Upper lobe of right lung (tissue), 1 donor: ENCODE results near the gene FURIN. TPM values are rescaled to one million over a fixed set of nuclear protein-coding genes. Genes with fewer than 3 reads are reported as not detected.

Experiments used
- ATAC-seq: fragments of 200-7000 bp; cut with Tn5 transposase; one replicate; pipeline ENCODE4 v1.9.1; 2020; ENCODE audit warnings: mild to moderate bottlenecking, moderate library complexity
- DNase-seq: peaks from one replicate; pipeline ENCODE4 v3.0.0-alpha.2; 2020
- H3K27ac ChIP-seq: fragments of 200-600 bp; one replicate; pipeline ENCODE4 v1.8.0; 2022
- H3K27me3 ChIP-seq: fragments of 200-600 bp; one replicate; pipeline ENCODE4 v1.8.0; 2022; ENCODE audit warnings: mild to moderate bottlenecking
- H3K36me3 ChIP-seq: fragments of 200-600 bp; one replicate; pipeline ENCODE4 v1.8.0; 2022
- H3K4me1 ChIP-seq: fragments of 200-600 bp; one replicate; pipeline ENCODE4 v1.8.0; 2022
- H3K4me3 ChIP-seq: fragments of 200-600 bp; one replicate; pipeline ENCODE4 v1.8.0; 2022; ENCODE audit warnings: mild to moderate bottlenecking
- H3K9me3 ChIP-seq: fragments of 200-600 bp; one replicate; pipeline ENCODE4 v1.8.0; 2022
- CTCF ChIP-seq: fragments of 200-600 bp; IDR thresholded peaks from one replicate; pipeline ENCODE4 v1.8.0; 2022; ENCODE audit warnings: antibody characterized with exemption
- intact Hi-C: fragments of 100-400 bp; cut with DNase I; formaldehyde crosslinking; loops from one replicate; pipeline ENCODE4 v1.11.0; 2022
- total RNA-seq: library from RNA; stranded (reverse); fragmentation: NEBNext Ultra II Directional; extraction: Animal tissue kit (Norgen Biotek cat#: 25700); gene quantifications from one replicate; pipeline ENCODE4 v1.2.1, GENCODE V29; 2021
- donor health status: DM: no; HTN: yes; CAD: no; lungs with severe emphysema.

FURIN gene
- total RNA-seq, 1 donor from 2014 or later = 104 TPM

GRCh38 chr15:90859234-90860131 lies 8.9 kb upstream of the FURIN start:
- Histone ChIP-seq H3K27ac (no peak overlapping the region), H3K4me3 (no peak overlapping the region), H3K36me3 (no peaks in the 10 kb centered on the region), H3K4me1 (no peaks in the 10 kb centered on the region), H3K9me3 (no peaks in the 10 kb centered on the region), H3K27me3 (no peaks in the 10 kb centered on the region)
- DNase-seq (no peak), ATAC-seq (no peak)
- no peak for TF ChIP-seq CTCF
- intact Hi-C loops = no loop called here

DNA sequence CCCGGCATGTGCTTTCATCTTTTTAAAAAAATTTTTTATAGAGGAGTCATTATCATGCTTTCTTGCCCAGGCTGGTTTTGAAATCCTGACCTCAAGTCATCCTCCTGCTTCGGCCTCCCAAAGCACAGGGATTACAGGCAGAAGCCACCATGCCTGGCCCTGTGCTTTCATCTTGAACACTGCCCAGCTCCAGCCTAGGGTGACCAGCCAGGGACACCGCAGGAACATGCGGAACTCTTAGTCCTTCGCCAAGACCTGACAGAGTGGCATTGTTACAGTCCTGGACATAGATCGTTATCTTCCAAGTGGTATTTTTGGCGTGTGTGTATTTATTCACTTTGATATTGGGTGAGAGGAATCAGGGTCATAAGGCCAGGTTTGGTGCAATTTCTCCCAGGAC lies 7.9 kb upstream of the FURIN start:
- Histone ChIP-seq H3K4me1 (no peaks in the 10 kb centered on the region), H3K9me3 (no peaks in the 10 kb centered on the region), H3K27ac (no peak overlapping the region), H3K4me3 (no peak overlapping the region), H3K36me3 (no peaks in the 10 kb centered on the region), H3K27me3 (no peaks in the 10 kb centered on the region)
- DNase-seq = no peak
- ATAC-seq = no peak
- TF ChIP-seq CTCF = no peak
- intact Hi-C loops = no loop called here

- Histone ChIP-seq H3K9me3 (no peaks in the 10 kb centered on the region), H3K27ac (no peak overlapping the region), H3K4me3 (no peak overlapping the region), H3K27me3 (no peaks in the 10 kb centered on the region), H3K4me1 (no peaks in the 10 kb centered on the region), H3K36me3 (no peaks in the 10 kb centered on the region)
- ATAC-seq (no peak), DNase-seq (no peak)
- intact Hi-C loops = no loop called here
- no peak for TF ChIP-seq CTCF
Observed at GRCh38 chr15:90860942-90861675, 7.3 kb upstream of the FURIN start.

GRCh38 chr15:90862487-90862886 lies 5.9 kb upstream of the FURIN start:
- intact Hi-C loops = no loop called here
- H3K4me3 ChIP-seq = no peak overlapping the region
- no peaks in the 10 kb centered on the region for H3K36me3 ChIP-seq
- peaks cover 4% of the 10 kb centered on the region for H3K4me1 ChIP-seq
- no peak overlapping the region for H3K27ac ChIP-seq
- no peak for DNase-seq
- no peaks in the 10 kb centered on the region for H3K27me3 ChIP-seq
- no peaks in the 10 kb centered on the region for H3K9me3 ChIP-seq
- no peak for TF ChIP-seq CTCF
- no peak for ATAC-seq

- Histone ChIP-seq H3K36me3 (no peaks in the 10 kb centered on the region), H3K27me3 (no peaks in the 10 kb centered on the region), H3K4me1 (peaks cover 6% of the 10 kb centered on the region), H3K27ac (peak overlapping the region; percentile 36), H3K4me3 (no peak overlapping the region), H3K9me3 (no peaks in the 10 kb centered on the region)
- ATAC-seq = peak; percentile 80
- intact Hi-C loops = no loop called here
- no peak for TF ChIP-seq CTCF
- DNase-seq = peak; percentile 77
Observed at GRCh38 chr15:90862964-90863778, 5.2 kb upstream of the FURIN start.
